SJSA1 (cell line): ENCODE data around the gene API5. TPM values are rescaled to one million over a fixed set of nuclear protein-coding genes. Genes with fewer than 3 reads are reported as not detected.
"Not testable (repeated sequence)": the region's sequence is repeated elsewhere in the genome, so short reads cannot be mapped to it uniquely, and the experiment has no call there.

Experiments used
- DNase-seq, 2 experiments: peaks; one replicate each; pipeline ENCODE4 v3.0.0-alpha.2; 2015 to 2020; ENCODE audit warnings: low spot score in 2 of 2, low read depth in 1 of 2
- H3K27ac ChIP-seq: fragments of 250-450 bp; sonication (Bioruptor Pico); 2 replicates; pipeline ENCODE4 v1.5.1; 2020; ENCODE audit warnings: mild to moderate bottlenecking, moderate library complexity
- H3K27me3 ChIP-seq: fragments of 250-450 bp; sonication (Bioruptor Pico); replicated peaks from 2 replicates; pipeline ENCODE4 v1.5.1; 2020; ENCODE audit warnings: mild to moderate bottlenecking, moderate library complexity
- H3K36me3 ChIP-seq: fragments of 250-450 bp; sonication (Bioruptor Pico); 2 replicates; pipeline ENCODE4 v1.5.1; 2020; ENCODE audit warnings: mild to moderate bottlenecking
- H3K4me1 ChIP-seq: fragments of 250-450 bp; sonication (Bioruptor Pico); replicated peaks from 2 replicates; pipeline ENCODE4 v1.6.1; 2021; ENCODE audit warnings: mild to moderate bottlenecking
- H3K4me3 ChIP-seq: fragments of 250-450 bp; sonication (Bioruptor Pico); 2 replicates; pipeline ENCODE4 v1.5.1; 2020; ENCODE audit warnings: mild to moderate bottlenecking
- H3K9me3 ChIP-seq: fragments of 250-450 bp; sonication (Bioruptor Pico); replicated peaks from 2 replicates; pipeline ENCODE4 v1.5.1; 2020; ENCODE audit warnings: mild to moderate bottlenecking
- total RNA-seq: library from RNA; depleted of rRNA; stranded (reverse); fragments of >200 nt; shearing (Covaris generic); gene quantifications from 2 replicates; pipeline ENCODE4 v1.2.3, GENCODE V29; 2014

API5 gene
- total RNA-seq, 1 experiment from 2014 or later: 202 TPM

DNA sequence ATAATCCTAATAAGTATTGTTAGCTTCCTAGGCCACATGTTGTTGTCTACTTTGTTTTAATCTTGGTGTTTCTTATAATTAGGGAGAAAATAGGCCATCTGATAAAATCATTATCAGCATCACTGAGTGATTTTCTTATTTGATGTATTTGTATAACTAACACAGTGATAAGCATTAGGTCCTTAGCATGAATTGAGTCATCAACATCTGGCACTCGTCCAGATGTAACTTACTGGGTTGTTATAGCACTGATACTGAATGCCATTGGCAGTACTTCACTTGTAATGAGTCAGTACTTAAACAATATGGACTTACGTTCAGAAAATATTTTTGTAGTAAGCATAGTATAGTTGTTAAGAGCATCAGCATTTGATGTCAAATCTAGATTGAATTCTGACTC is 16.2 kb downstream of the API5 start:
- Histone ChIP-seq H3K27me3 (no peaks in the 10 kb centered on the region), H3K4me3 (no peak overlapping the region), H3K27ac (peak overlapping the region; percentile 39; the same call in 1 of the 2 replicates), H3K4me1 (peaks cover 7% of the 10 kb centered on the region; the same call in 1 of the 2 replicates), H3K36me3 (peaks cover 100% of the 10 kb centered on the region), H3K9me3 (no peaks in the 10 kb centered on the region)
- DNase-seq: peak; percentile 66 to 79

GRCh38 chr11:43328482-43328881 is 16.7 kb downstream of the API5 start:
- H3K4me3 ChIP-seq: no peak overlapping the region
- no peak for DNase-seq
- peaks cover 100% of the 10 kb centered on the region for H3K36me3 ChIP-seq
- no peaks in the 10 kb centered on the region for H3K27me3 ChIP-seq
- H3K9me3 ChIP-seq: no peaks in the 10 kb centered on the region
- peaks cover 7% of the 10 kb centered on the region; the same call in 1 of the 2 replicates for H3K4me1 ChIP-seq
- H3K27ac ChIP-seq: peak overlapping the region; percentile 39

DNA sequence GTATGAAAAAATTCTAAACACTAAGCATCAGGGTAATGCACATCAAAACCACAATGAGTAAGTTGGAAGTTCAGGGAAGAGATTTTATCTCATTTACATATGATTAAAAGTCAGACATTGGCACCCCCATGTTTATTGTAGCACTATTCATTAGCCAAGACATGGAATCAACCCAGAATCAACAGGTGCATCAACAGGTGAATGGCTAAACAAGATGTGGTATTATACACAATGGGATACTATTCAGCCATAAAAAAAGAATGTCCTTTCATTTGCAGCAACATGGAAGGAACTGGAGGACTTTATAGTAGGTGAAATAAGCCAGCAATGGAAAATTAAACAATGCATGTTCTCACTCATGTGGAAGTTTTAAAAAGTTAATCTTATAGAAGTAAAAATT is 29.4 kb downstream of the API5 start:
- peaks cover 56% of the 10 kb centered on the region for H3K36me3 ChIP-seq
- no peak overlapping the region for H3K4me3 ChIP-seq
- no peaks in the 10 kb centered on the region for H3K4me1 ChIP-seq
- H3K9me3 ChIP-seq: no peaks in the 10 kb centered on the region
- no peak overlapping the region for H3K27ac ChIP-seq
- no peaks in the 10 kb centered on the region for H3K27me3 ChIP-seq
- no peak for DNase-seq

DNA sequence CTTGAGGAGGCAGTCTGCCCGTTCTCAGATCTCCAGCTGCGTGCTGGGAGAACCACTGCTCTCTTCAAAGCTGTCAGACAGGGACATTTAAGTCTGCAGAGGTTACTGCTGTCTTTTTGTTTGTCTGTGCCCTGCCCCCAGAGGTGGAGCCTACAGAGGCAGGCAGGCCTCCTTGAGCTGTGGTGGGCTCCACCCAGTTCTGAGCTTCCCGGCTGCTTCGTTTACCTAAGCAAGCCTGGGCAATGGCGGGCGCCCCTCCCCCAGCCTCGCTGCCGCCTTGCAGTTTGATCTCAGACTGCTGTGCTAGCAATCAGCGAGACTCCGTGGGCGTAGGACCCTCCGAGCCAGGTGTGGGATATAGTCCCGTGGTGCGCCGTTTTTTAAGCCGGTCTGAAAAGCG is 39.6 kb downstream of the API5 start:
- not testable (repeated sequence) for H3K9me3 ChIP-seq, H3K4me3 ChIP-seq, H3K4me1 ChIP-seq, H3K27ac ChIP-seq, H3K27me3 ChIP-seq, H3K36me3 ChIP-seq, DNase-seq

GRCh38 chr11:43354311-43354710 is 42.5 kb downstream of the API5 start:
- DNase-seq: no peak
- Histone ChIP-seq H3K4me1 (peaks cover 3% of the 10 kb centered on the region), H3K27ac (no peak overlapping the region), H3K9me3 (no peaks in the 10 kb centered on the region), H3K27me3 (no peaks in the 10 kb centered on the region), H3K4me3 (no peak overlapping the region), H3K36me3 (peaks cover 6% of the 10 kb centered on the region)

- no peak overlapping the region for H3K27ac ChIP-seq
- DNase-seq: no peak
- H3K4me1 ChIP-seq: peaks cover 17% of the 10 kb centered on the region
- H3K4me3 ChIP-seq: no peak overlapping the region
- H3K27me3 ChIP-seq: no peaks in the 10 kb centered on the region
- H3K9me3 ChIP-seq: no peaks in the 10 kb centered on the region
- H3K36me3 ChIP-seq: peaks cover 20% of the 10 kb centered on the region
Measured at GRCh38 chr11:43356336-43356735, 44.5 kb downstream of the API5 start.

- peak overlapping the region; percentile 93 for H3K4me3 ChIP-seq
- peaks cover 17% of the 10 kb centered on the region for H3K4me1 ChIP-seq
- no peaks in the 10 kb centered on the region for H3K9me3 ChIP-seq
- H3K27me3 ChIP-seq: no peaks in the 10 kb centered on the region
- DNase-seq: no peak
- peak overlapping the region; percentile 86 for H3K27ac ChIP-seq
- H3K36me3 ChIP-seq: peaks cover 22% of the 10 kb centered on the region
Measured at GRCh38 chr11:43358279-43358800, 46.5 kb downstream of the API5 start.

- peak within 1 kb of the TSS; percentile 86 for H3K27ac ChIP-seq
- peak; percentile 96 to 97 for DNase-seq
- peak within 1 kb of the TSS; percentile 93 for H3K4me3 ChIP-seq
- no peaks in the 10 kb centered on the region for H3K9me3 ChIP-seq
- no peaks in the 10 kb centered on the region for H3K27me3 ChIP-seq
- H3K4me1 ChIP-seq: peaks cover 17% of the 10 kb centered on the region
- peaks cover 22% of the 10 kb centered on the region for H3K36me3 ChIP-seq
Measured at GRCh38 chr11:43358801-43359421, 47.1 kb downstream of the API5 start, which contains the start of gene TTC17. TTC17 (plus strand) TSS chr11:43358920; CDS start chr11:43358955, 35 bp downstream.

DNA sequence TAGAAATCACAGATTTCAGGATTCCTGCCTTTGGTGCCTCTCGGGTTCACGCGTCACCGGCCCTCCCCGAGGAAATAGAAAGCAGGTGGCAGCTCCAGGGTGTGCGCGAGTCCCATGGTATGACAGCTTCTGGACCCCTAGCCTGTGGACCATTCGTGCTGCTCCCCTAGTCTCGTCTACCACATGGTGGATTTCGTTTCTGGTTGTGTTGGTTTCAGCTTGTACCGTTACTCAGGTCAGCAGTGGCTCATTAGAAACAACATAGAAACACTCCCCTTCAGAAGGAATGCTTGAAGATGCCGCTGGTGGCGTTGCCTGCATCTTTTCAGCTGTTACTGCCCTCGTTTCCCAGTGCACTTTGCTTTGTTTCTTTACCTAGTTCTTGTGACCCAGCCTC is 47.6 kb downstream of the API5 start:
- no peak for DNase-seq

DNA sequence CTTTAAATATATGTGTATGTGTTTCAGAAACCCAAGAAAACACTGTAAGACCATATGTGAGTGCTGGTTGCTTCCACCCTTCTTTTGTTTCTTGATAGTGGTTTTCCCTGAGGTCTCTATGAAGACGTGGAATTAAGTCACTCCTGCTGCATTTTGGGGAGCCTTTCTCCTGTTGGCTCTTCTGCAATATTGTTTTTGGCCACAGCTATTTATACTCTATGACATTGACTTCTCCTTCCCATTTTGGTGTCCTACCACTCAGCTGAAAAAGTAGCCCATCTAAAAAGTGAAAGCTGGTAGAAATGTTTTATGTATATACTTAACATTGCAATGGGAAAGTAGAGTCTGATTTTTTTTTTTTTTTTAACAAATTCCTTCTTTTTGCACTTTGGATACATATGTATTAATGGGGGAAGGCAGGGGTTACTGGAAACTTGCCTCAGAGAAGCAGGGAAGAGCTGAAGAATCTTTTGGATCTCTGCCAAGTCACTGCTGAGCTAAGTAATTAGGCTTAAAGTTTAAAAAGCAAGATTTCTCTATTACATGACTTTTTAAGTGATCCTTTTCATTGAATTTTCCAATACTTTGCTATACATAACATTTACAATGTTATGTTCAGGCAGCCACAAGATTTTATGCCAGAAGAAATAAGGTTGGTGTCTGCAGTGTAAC is 48.7 kb downstream of the API5 start:
- Histone ChIP-seq H3K9me3 (no peaks in the 10 kb centered on the region), H3K4me3 (peak overlapping the region; percentile 93), H3K36me3 (peaks cover 34% of the 10 kb centered on the region), H3K27me3 (no peaks in the 10 kb centered on the region), H3K27ac (no peak overlapping the region), H3K4me1 (peaks cover 17% of the 10 kb centered on the region)
- DNase-seq: no peak

More for the DNA sequence above, 47.6 kb downstream of the API5 start:
- H3K27me3 ChIP-seq: no peaks in the 10 kb centered on the region
- peaks cover 26% of the 10 kb centered on the region for H3K36me3 ChIP-seq
- peaks cover 17% of the 10 kb centered on the region for H3K4me1 ChIP-seq
- H3K9me3 ChIP-seq: no peaks in the 10 kb centered on the region
- peak overlapping the region; percentile 93 for H3K4me3 ChIP-seq
- H3K27ac ChIP-seq: peak overlapping the region; percentile 86

DNA sequence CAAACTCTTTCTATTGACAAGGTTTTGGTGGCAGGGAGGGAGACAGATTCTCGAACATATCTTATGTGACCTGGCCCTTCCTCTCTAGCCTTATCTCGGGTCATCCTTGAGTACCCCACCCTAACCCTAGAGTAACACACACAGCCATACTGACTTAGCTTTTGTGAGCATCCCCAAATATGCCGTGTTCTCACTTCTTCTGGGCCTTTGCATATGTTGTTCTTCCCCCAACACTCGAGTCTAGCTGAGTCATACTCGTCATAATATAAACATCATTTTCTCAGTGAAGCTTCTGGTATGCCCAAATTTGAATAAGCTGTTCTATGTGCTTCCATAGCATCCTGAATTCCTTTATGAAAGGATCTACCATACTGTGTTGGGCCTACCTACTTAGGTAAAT is 54.9 kb downstream of the API5 start:
- H3K4me1 ChIP-seq: peaks cover 20% of the 10 kb centered on the region
- no peaks in the 10 kb centered on the region for H3K9me3 ChIP-seq
- H3K27me3 ChIP-seq: no peaks in the 10 kb centered on the region
- H3K36me3 ChIP-seq: peaks cover 45% of the 10 kb centered on the region
- H3K27ac ChIP-seq: peak overlapping the region; percentile 3; the same call in 1 of the 2 replicates
- DNase-seq: peak in 1 of 2 experiments; percentile 73
- no peak overlapping the region for H3K4me3 ChIP-seq

- DNase-seq: no peak
- H3K4me1 ChIP-seq: peaks cover 20% of the 10 kb centered on the region
- H3K36me3 ChIP-seq: peaks cover 47% of the 10 kb centered on the region
- H3K4me3 ChIP-seq: no peak overlapping the region
- no peaks in the 10 kb centered on the region for H3K9me3 ChIP-seq
- H3K27ac ChIP-seq: peak overlapping the region; percentile 3; the same call in 1 of the 2 replicates
- no peaks in the 10 kb centered on the region for H3K27me3 ChIP-seq
Measured at GRCh38 chr11:43367382-43368178, 55.8 kb downstream of the API5 start.

DNA sequence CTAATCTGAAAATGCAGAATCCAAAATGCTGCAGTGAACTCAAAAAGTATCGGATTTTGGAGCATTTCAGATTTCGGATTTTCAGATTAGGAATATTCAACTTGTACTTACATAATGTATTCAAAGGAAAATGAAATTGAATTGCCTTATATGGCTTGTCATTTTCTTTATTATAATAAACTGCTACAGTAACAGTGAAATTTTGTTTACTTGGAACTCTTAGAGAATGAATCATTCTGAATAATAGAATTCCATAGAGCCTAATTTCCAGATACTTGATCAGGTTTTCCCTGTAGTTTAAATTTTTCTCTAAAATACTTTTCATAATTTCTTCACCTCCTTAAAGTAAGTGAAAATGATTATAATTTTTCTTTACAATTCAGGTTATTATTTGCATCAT is 64.3 kb downstream of the API5 start:
- no peaks in the 10 kb centered on the region for H3K9me3 ChIP-seq
- H3K4me1 ChIP-seq: peaks cover 11% of the 10 kb centered on the region
- no peaks in the 10 kb centered on the region for H3K27me3 ChIP-seq
- peaks cover 29% of the 10 kb centered on the region for H3K36me3 ChIP-seq
- DNase-seq: no peak
- H3K4me3 ChIP-seq: no peak overlapping the region
- H3K27ac ChIP-seq: peak overlapping the region; percentile 8; the same call in 1 of the 2 replicates
